GM12873 (cell line): ENCODE data around the gene SPEN.
"Not testable (repeated sequence)": the region's sequence is repeated elsewhere in the genome, so short reads cannot be mapped to it uniquely, and the experiment has no call there.

Experiments used
- CTCF ChIP-seq: IDR thresholded peaks from 2 replicates; pipeline ENCODE4 v1.5.1; 2012; ENCODE audit warnings: low read depth, mild to moderate bottlenecking, moderate library complexity, low read length, control low read depth; ENCODE audit not compliant: insufficient read depth; ENCODE audit errors: missing control alignments

SPEN gene

GRCh38 chr1:15807121-15807520 lies 40.4 kb upstream of the SPEN start:
- TF ChIP-seq CTCF, result no peak

GRCh38 chr1:15807549-15807948 lies 40.0 kb upstream of the SPEN start, which contains the start of gene UQCRHL:
UQCRHL (minus strand) TSS chr1:15807649; CDS start chr1:15807649, 0 bp downstream.
- not testable (repeated sequence) for TF ChIP-seq CTCF

- TF ChIP-seq CTCF, result no peak
These were observed 38.6 kb upstream of the SPEN start for GRCh38 chr1:15808955-15809354.

- no peak for TF ChIP-seq CTCF
These were observed 37.4 kb upstream of the SPEN start for GRCh38 chr1:15810073-15810472.

- TF ChIP-seq CTCF, result no peak
These were observed 30.8 kb upstream of the SPEN start for GRCh38 chr1:15816674-15817073.

- no peak for TF ChIP-seq CTCF
These were observed 27.0 kb upstream of the SPEN start for GRCh38 chr1:15820478-15820877.

GRCh38 chr1:15825800-15826199 lies 21.7 kb upstream of the SPEN start:
- no peak for TF ChIP-seq CTCF
